PC-9 (cell line): Measurements from ENCODE around the gene ROBO1. TPM values are rescaled to one million over a fixed set of nuclear protein-coding genes. Genes with fewer than 3 reads are reported as not detected.

Experiments used
- BruUV-seq: library from RNA; stranded (reverse); fragments of 400-500 nt; replicated peaks from 2 replicates; lab custom pipeline; 2021; lab: Mats Ljungman, UMichigan
- CTCF ChIA-PET: fragments of 300-600 bp; sonication (Branson Sonifier 250); formaldehyde crosslinking; loops from one replicate; lab custom pipeline; 2022; ENCODE audit warnings: antibody characterized with exemption; lab: Charles Lee
- POLR2A ChIA-PET: fragments of 300-600 bp; sonication (Branson Sonifier 250); formaldehyde crosslinking; loops from one replicate; lab custom pipeline; 2022; ENCODE audit warnings: antibody characterized with exemption; ENCODE audit not compliant: unreplicated experiment; lab: Charles Lee
- DNase-seq, 2 experiments: peaks; one replicate each; pipeline versions ENCODE4 v3.0.0 to v3.0.0-alpha.2; 2015 to 2022; ENCODE audit warnings: mixed read lengths in 1 of 2
- H2AFZ ChIP-seq: fragments of 200-600 bp; sonication (generic); 2 replicates; pipeline ENCODE4 v1.8.1; 2017; ENCODE audit warnings: antibody characterized with exemption
- H3F3A ChIP-seq: fragments of 200-600 bp; sonication (generic); 2 replicates; pipeline ENCODE4 v1.8.1; 2017; ENCODE audit warnings: antibody characterized with exemption, mild to moderate bottlenecking, low read depth; ENCODE audit not compliant: insufficient read depth
- H3K27ac ChIP-seq: fragments of 200-600 bp; sonication (generic); 2 replicates; pipeline ENCODE4 v1.6.1; 2016; ENCODE audit warnings: mixed run types
- H3K27me3 ChIP-seq: fragments of 200-600 bp; sonication (generic); 2 replicates; pipeline ENCODE4 v1.6.1; 2016; ENCODE audit warnings: low read depth, mixed run types; ENCODE audit not compliant: insufficient read depth
- H3K36me3 ChIP-seq: fragments of 200-600 bp; sonication (generic); 2 replicates; pipeline ENCODE4 v1.6.1; 2016; ENCODE audit warnings: low read depth, mixed run types
- H3K4me1 ChIP-seq: fragments of 200-600 bp; sonication (generic); replicated peaks from 2 replicates; pipeline ENCODE4 v1.6.1; 2016; ENCODE audit warnings: mixed run types; ENCODE audit not compliant: insufficient read depth
- H3K4me2 ChIP-seq: fragments of 200-600 bp; sonication (generic); 2 replicates; pipeline ENCODE4 v1.6.1; 2017; ENCODE audit warnings: mixed run types
- H3K4me3 ChIP-seq: fragments of 200-600 bp; sonication (generic); 2 replicates; pipeline ENCODE4 v1.6.1; 2016; ENCODE audit warnings: mixed run types
- H3K79me2 ChIP-seq: fragments of 200-600 bp; sonication (generic); 2 replicates; pipeline ENCODE4 v1.6.1; 2017; ENCODE audit warnings: low read depth, mixed run types
- H3K9me2 ChIP-seq: fragments of 200-600 bp; sonication (generic); 2 replicates; pipeline ENCODE4 v1.8.1; 2017; ENCODE audit warnings: mild to moderate bottlenecking; ENCODE audit not compliant: insufficient read depth
- H3K9me3 ChIP-seq: fragments of 200-600 bp; sonication (generic); 2 replicates; pipeline ENCODE4 v1.8.1; 2016; ENCODE audit warnings: low read depth; ENCODE audit not compliant: insufficient read depth
- H4K20me1 ChIP-seq: fragments of 200-600 bp; sonication (generic); 2 replicates; pipeline ENCODE4 v1.8.1; 2017; ENCODE audit not compliant: insufficient read depth
- CTCF ChIP-seq: fragments of 200-600 bp; sonication (generic); conservative IDR thresholded peaks from 2 replicates; pipeline ENCODE4 v1.6.1; 2017; ENCODE audit warnings: mixed run types, antibody characterized with exemption, mild to moderate bottlenecking, moderate library complexity
- EZH2 ChIP-seq: fragments of 200-600 bp; sonication (generic); IDR thresholded peaks from 2 replicates; pipeline ENCODE4 v1.8.0; 2017; ENCODE audit warnings: antibody characterized with exemption, low read depth
- intact Hi-C: fragments of 100-400 bp; cut with micrococcal nuclease; formaldehyde crosslinking; loops from one replicate; pipeline ENCODE4 v1.10.0; 2022; ENCODE audit not compliant: unreplicated experiment
- total RNA-seq: library from RNA; stranded (reverse); gene quantifications from 2 replicates; pipeline ENCODE4 v1.2.3, GENCODE V29; 2021

The ROBO1 gene
- total RNA-seq, 1 experiment from 2014 or later: 17.5 TPM

GRCh38 chr3:79148786-79149185 is 619.0 kb downstream of the ROBO1 start:
- Histone ChIP-seq H2AFZ (no peak overlapping the region), H3K36me3 (no peaks in the 10 kb centered on the region), H3K4me3 (no peak overlapping the region), H3K27me3 (no peaks in the 10 kb centered on the region), H4K20me1 (no peaks in the 10 kb centered on the region), H3F3A (no peaks in the 10 kb centered on the region), H3K4me1 (no peaks in the 10 kb centered on the region), H3K79me2 (no peaks in the 10 kb centered on the region), H3K4me2 (no peak overlapping the region), H3K9me2 (no peaks in the 10 kb centered on the region), H3K9me3 (no peaks in the 10 kb centered on the region), H3K27ac (no peak overlapping the region)
- POLR2A ChIA-PET: no interaction called here
- BruUV-seq: no TSS peak
- no peak for DNase-seq
- intact Hi-C loops: no loop called here
- TF ChIP-seq CTCF: no peak
- no peak for TF ChIP-seq EZH2
- CTCF ChIA-PET: interaction anchor here (0.6 kb wide), 1 partner anchor 607 kb away, joined by 3 read pairs; no protein-coding TSS in a partner anchor

GRCh38 chr3:79146024-79146423 is 621.8 kb downstream of the ROBO1 start:
- no peak for DNase-seq
- Histone ChIP-seq H3K27me3 (no peaks in the 10 kb centered on the region), H2AFZ (no peak overlapping the region), H3K4me3 (no peak overlapping the region), H4K20me1 (no peaks in the 10 kb centered on the region), H3K9me2 (no peaks in the 10 kb centered on the region), H3K9me3 (no peaks in the 10 kb centered on the region), H3K36me3 (no peaks in the 10 kb centered on the region), H3K27ac (no peak overlapping the region), H3K4me1 (no peaks in the 10 kb centered on the region), H3K4me2 (no peak overlapping the region), H3K79me2 (no peaks in the 10 kb centered on the region), H3F3A (no peaks in the 10 kb centered on the region)
- TF ChIP-seq CTCF (no peak), EZH2 (no peak)
- ChIA-PET CTCF (no interaction called here), POLR2A (no interaction called here)
- no TSS peak for BruUV-seq
- intact Hi-C loops: no loop called here

GRCh38 chr3:79140708-79141107 is 627.1 kb downstream of the ROBO1 start:
- H3K79me2 ChIP-seq: no peaks in the 10 kb centered on the region
- POLR2A ChIA-PET: no interaction called here
- H3K9me3 ChIP-seq: no peaks in the 10 kb centered on the region
- CTCF ChIA-PET: no interaction called here
- H2AFZ ChIP-seq: no peak overlapping the region
- intact Hi-C loops: no loop called here
- H4K20me1 ChIP-seq: no peaks in the 10 kb centered on the region
- no peaks in the 10 kb centered on the region for H3F3A ChIP-seq
- H3K36me3 ChIP-seq: no peaks in the 10 kb centered on the region
- no TSS peak for BruUV-seq
- H3K4me3 ChIP-seq: no peak overlapping the region
- H3K27ac ChIP-seq: no peak overlapping the region
- no peak for TF ChIP-seq EZH2
- no peak for TF ChIP-seq CTCF
- DNase-seq: no peak
- no peak overlapping the region for H3K4me2 ChIP-seq
- no peaks in the 10 kb centered on the region for H3K4me1 ChIP-seq
- no peaks in the 10 kb centered on the region for H3K27me3 ChIP-seq
- H3K9me2 ChIP-seq: no peaks in the 10 kb centered on the region
